Measurements from ENCODE around the gene CMTR1. TPM values are rescaled to one million over a fixed set of nuclear protein-coding genes. Genes with fewer than 3 reads are reported as not detected.
A peak's percentile ranks its signal among the peaks of the same experiment; 100 is the strongest.

Gene CMTR1
- total and polyA plus RNA-seq, 10 of the 15 experiments (the other 5 are each of a cell fraction or from before 2014, with no cell fraction given): 2.7 to 67.0 (median 46.2) TPM

DNA sequence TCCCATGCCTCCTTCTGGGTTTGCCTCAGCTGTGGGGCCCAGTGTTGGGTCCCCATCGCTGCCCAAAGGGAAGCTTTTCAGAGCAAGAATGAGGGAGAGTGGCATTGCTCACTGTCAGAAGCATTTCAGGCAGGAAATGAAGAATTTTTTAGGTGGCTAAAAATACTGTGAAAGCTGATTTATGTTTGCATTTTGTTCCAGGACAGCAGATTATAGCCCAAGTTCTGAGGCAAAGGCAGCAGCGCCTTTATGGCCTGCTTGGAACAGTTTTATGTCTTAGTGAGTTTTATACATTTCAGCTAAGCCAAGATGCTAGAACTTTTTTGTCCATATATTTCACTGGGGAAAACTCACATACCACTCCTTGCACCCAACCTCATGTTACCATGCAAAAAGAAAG is 71.0 kb downstream of the CMTR1 start:
- H3K9me3 ChIP-seq (replicated peaks; ENCODE audit: control insufficient read depth, insufficient read depth, low read length): no peaks in the 10 kb centered on the region
- intact Hi-C loops (cut with micrococcal nuclease; ENCODE audit: unreplicated experiment): no loop called here

DNA sequence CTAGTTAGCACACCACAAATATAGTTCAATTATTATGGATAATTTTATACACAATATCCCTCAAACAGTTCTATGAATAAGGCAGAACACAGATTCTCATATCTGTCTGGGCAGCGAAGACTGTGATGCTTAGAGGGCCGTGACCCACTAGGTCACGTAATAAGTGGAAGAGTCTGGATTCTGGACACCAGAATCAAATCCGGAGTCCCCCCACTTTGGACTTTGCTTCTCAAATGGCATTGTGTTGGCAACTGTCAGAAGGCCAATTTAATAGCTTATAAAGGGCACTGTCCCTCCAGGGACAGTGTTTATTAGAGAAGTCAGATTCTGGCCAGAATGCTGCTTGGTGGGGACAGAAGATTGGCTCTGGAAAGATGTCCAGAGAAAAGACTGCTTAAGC is 73.5 kb downstream of the CMTR1 start:
- 70% methylated on average over 4 of the region's 4 CpGs for WGBS (ENCODE audit: insufficient coverage, insufficient replicate concordance, low lambda C conversion rate, missing lambda C conversion rate)
- no peak overlapping the region for H2AFZ ChIP-seq (ENCODE audit: control insufficient read depth, low read depth, low read length)
- BruUV-seq (replicated peaks): no TSS peak
- H3K4me1 ChIP-seq (ENCODE audit: control insufficient read depth, insufficient read depth, low read length): peaks cover 31% of the 10 kb centered on the region
- H4K20me1 ChIP-seq (ENCODE audit: control insufficient read depth, insufficient read depth): no peaks in the 10 kb centered on the region
- ATAC-seq: no peak
- no peak overlapping the region for H3K9ac ChIP-seq (ENCODE audit: control insufficient read depth, insufficient read depth, low read length)
- no peak overlapping the region for H3K4me2 ChIP-seq (ENCODE audit: control insufficient read depth, insufficient read depth)
- H3K9me3 ChIP-seq (replicated peaks; ENCODE audit: control insufficient read depth, insufficient read depth, low read length): no peaks in the 10 kb centered on the region
- H3K27ac ChIP-seq (ENCODE audit: control insufficient read depth, insufficient read depth): no peak overlapping the region
- DNase-seq (ENCODE audit: low read depth, low spot score): no peak
- H3K27me3 ChIP-seq (replicated peaks in 1 of 2; ENCODE audit: control insufficient read depth in 2 of 2, insufficient read depth in 2 of 2, low read length in 1 of 2): no peaks in the 10 kb centered on the region
- POLR2A ChIA-PET: interaction anchor here (0.8 to 4.8 kb wide), 5 partner anchors 8 to 270 kb away, joined by 3 to 31 read pairs (median 3); no protein-coding TSS in a partner anchor
- FAIRE-seq: no peak
- no peaks in the 10 kb centered on the region for H3K36me3 ChIP-seq (ENCODE audit: control insufficient read depth in 2 of 2, insufficient read depth in 2 of 2, low read length in 1 of 2)
- SMC1A ChIA-PET (ENCODE audit: uncharacterized antibody, unreplicated experiment): interaction anchor here (1.0 to 1.1 kb wide), 2 partner anchors 11 to 29 kb away, joined by 3 to 4 read pairs; no protein-coding TSS in a partner anchor
- no peak overlapping the region for H3K4me3 ChIP-seq
- CTCF ChIA-PET: interaction anchor here (1.2 to 1.5 kb wide), 2 partner anchors 57 to 60 kb away, joined by 4 to 7 read pairs; no protein-coding TSS in a partner anchor
- H3K79me2 ChIP-seq (ENCODE audit: control insufficient read depth, insufficient read depth, low read length): no peaks in the 10 kb centered on the region
- intact Hi-C loops (cut with micrococcal nuclease; ENCODE audit: unreplicated experiment) (no loop called here), in situ Hi-C loops (cut with MboI) (no loop called here)
- RAD21 ChIA-PET (ENCODE audit: unreplicated experiment): interaction anchor here (1.2 to 1.4 kb wide), 3 partner anchors 10 to 11 kb away, joined by 3 to 5 read pairs (median 3); no protein-coding TSS in a partner anchor
- TF ChIP-seq, protein P1, sequence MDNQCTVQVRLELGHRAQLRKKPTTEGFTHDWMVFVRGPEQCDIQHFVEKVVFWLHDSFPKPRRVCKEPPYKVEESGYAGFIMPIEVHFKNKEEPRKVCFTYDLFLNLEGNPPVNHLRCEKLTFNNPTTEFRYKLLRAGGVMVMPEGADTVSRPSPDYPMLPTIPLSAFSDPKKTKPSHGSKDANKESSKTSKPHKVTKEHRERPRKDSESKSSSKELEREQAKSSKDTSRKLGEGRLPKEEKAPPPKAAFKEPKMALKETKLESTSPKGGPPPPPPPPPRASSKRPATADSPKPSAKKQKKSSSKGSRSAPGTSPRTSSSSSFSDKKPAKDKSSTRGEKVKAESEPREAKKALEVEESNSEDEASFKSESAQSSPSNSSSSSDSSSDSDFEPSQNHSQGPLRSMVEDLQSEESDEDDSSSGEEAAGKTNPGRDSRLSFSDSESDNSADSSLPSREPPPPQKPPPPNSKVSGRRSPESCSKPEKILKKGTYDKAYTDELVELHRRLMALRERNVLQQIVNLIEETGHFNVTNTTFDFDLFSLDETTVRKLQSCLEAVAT (IDR thresholded peaks at IDR 0.05): no peak
- TF ChIP-seq CBX5 (IDR thresholded peaks at IDR 0.05; ENCODE audit: low read depth): no peak
- no peak for TF ChIP-seq YBX1 (IDR thresholded peaks at IDR 0.05)
- no peak for TF ChIP-seq PML (IDR thresholded peaks at IDR 0.05; ENCODE audit: low read length)
- no peak for TF ChIP-seq SIN3A (IDR thresholded peaks at IDR 0.05; ENCODE audit: low read depth, low read length)
- no peak for TF ChIP-seq EZH2 (IDR thresholded peaks at IDR 0.05; ENCODE audit: borderline replicate concordance, control insufficient read depth, low read depth, low read length)
- TF ChIP-seq NR2C1 (IDR thresholded peaks at IDR 0.05): no peak

More for the DNA sequence above, 71.0 kb downstream of the CMTR1 start:
- whole genome bisulfite sequencing (ENCODE audit: insufficient coverage, insufficient replicate concordance, low lambda C conversion rate, missing lambda C conversion rate): 41% methylated on average over 2 of the region's 2 CpGs
- no peaks in the 10 kb centered on the region for H3K36me3 ChIP-seq (ENCODE audit: control insufficient read depth in 2 of 2, insufficient read depth in 2 of 2, low read length in 1 of 2)
- RAD21 ChIA-PET (ENCODE audit: unreplicated experiment): interaction anchor here (1.3 to 5.2 kb wide), 4 partner anchors 13 to 55 kb away, joined by 5 to 19 read pairs (median 10); no protein-coding TSS in a partner anchor
- no peak overlapping the region for H3K4me2 ChIP-seq (ENCODE audit: control insufficient read depth, insufficient read depth)
- peaks cover 7% of the 10 kb centered on the region for H3K79me2 ChIP-seq (ENCODE audit: control insufficient read depth, insufficient read depth, low read length)
- no peak overlapping the region for H3K9ac ChIP-seq (ENCODE audit: control insufficient read depth, insufficient read depth, low read length)
- TF ChIP-seq KAT2A (conservative IDR thresholded peaks at IDR 0.05; ENCODE audit: control insufficient read depth, low read depth, low read length) (no peak), GABPA (IDR thresholded peaks at IDR 0.05; ENCODE audit: low read depth) (no peak), YBX1 (IDR thresholded peaks at IDR 0.05) (no peak), BRCA1 (IDR thresholded peaks at IDR 0.05; ENCODE audit: low read depth, low read length) (no peak)
- TF ChIP-seq, protein P2, sequence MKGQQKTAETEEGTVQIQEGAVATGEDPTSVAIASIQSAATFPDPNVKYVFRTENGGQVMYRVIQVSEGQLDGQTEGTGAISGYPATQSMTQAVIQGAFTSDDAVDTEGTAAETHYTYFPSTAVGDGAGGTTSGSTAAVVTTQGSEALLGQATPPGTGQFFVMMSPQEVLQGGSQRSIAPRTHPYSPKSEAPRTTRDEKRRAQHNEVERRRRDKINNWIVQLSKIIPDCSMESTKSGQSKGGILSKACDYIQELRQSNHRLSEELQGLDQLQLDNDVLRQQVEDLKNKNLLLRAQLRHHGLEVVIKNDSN (IDR thresholded peaks at IDR 0.05; ENCODE audit: borderline replicate concordance, extremely low read length, insufficient read depth, low read depth, low read length): no peak
- CTCF ChIA-PET: interaction anchor here (1.0 to 3.5 kb wide), 5 partner anchors 12 to 188 kb away, joined by 3 to 19 read pairs (median 4); no protein-coding TSS in a partner anchor
- no peak overlapping the region for H3K4me3 ChIP-seq
- no peak for ATAC-seq
- no peak for DNase-seq (ENCODE audit: low read depth, low spot score)
- H3K27ac ChIP-seq (ENCODE audit: control insufficient read depth, insufficient read depth): no peak overlapping the region
- in situ Hi-C loops (cut with MboI): no loop called here
- peak overlapping the region; percentile 48 for H2AFZ ChIP-seq (ENCODE audit: control insufficient read depth, low read depth, low read length)
- BruUV-seq (replicated peaks): no TSS peak
- H3K4me1 ChIP-seq (ENCODE audit: control insufficient read depth, insufficient read depth, low read length): peaks cover 38% of the 10 kb centered on the region
- no peak for FAIRE-seq
- no peaks in the 10 kb centered on the region for H3K27me3 ChIP-seq (replicated peaks in 1 of 2; ENCODE audit: control insufficient read depth in 2 of 2, insufficient read depth in 2 of 2, low read length in 1 of 2)
- H4K20me1 ChIP-seq (ENCODE audit: control insufficient read depth, insufficient read depth): no peaks in the 10 kb centered on the region
- POLR2A ChIA-PET: interaction anchor here (1.2 to 4.8 kb wide), 2 partner anchors 9 to 13 kb away, joined by 7 to 31 read pairs; no protein-coding TSS in a partner anchor
- SMC1A ChIA-PET (ENCODE audit: uncharacterized antibody, unreplicated experiment): interaction anchor here (0.7 to 5.8 kb wide), 4 partner anchors 9 to 61 kb away, joined by 4 to 33 read pairs (median 19); no protein-coding TSS in a partner anchor

Measured in GM12878 (cell line).